HepG2 (cell line): Measurements from ENCODE around the gene LAPTM4A. TPM values are rescaled to one million over a fixed set of nuclear protein-coding genes. Genes with fewer than 3 reads are reported as not detected.

Source experiments
- ATAC-seq: fragments of 200-7000 bp; cut with Tn5 transposase; 3 replicates; pipeline ENCODE4 v1.9.1; 2020; ENCODE audit warnings: mild to moderate bottlenecking, moderate library complexity
- BruUV-seq: library from RNA; stranded (reverse); fragments of 400-500 nt; replicated peaks from 2 replicates; lab custom pipeline; 2021; lab: Mats Ljungman, UMichigan
- CTCF ChIA-PET: fragments of 300-600 bp; formaldehyde crosslinking; extraction: SDS; loops from one replicate; lab custom pipeline; 2021; ENCODE audit warnings: low total read pairs, inconsistent platforms, low intra/inter-chr PET ratio; lab: Yijun Ruan, JAX
- POLR2A ChIA-PET: fragments of 350-600 bp; sonication (Branson Sonifier 250); formaldehyde crosslinking; loops from one replicate; lab custom pipeline; 2020; ENCODE audit warnings: antibody characterized with exemption, inconsistent platforms; lab: Yijun Ruan, JAX
- DNase-seq: peaks from one replicate; pipeline ENCODE4 v3.0.0-alpha.2; 2015; ENCODE audit warnings: low spot score
- FAIRE-seq: peaks from 3 replicates; lab custom pipeline; 2011; peaks lifted over from hg19 to GRCh38; lab: Jason Lieb, UNC
- H2AFZ ChIP-seq: one replicate; pipeline ENCODE4 v1.6.1; 2011; ENCODE audit warnings: low read length, inconsistent platforms
- H3K27ac ChIP-seq: fragments of 300-600 bp; 3 replicates; pipeline ENCODE4 v1.8.0; 2011; ENCODE audit warnings: mixed run types, mild to moderate bottlenecking, mixed read lengths, low read length, inconsistent platforms; ENCODE audit not compliant: insufficient read depth; ENCODE audit errors: extremely low read length
- H3K27me3 ChIP-seq, 2 experiments: fragments of 200-600 bp in 1 of 2; 2 replicates in 1 of 2; 3 replicates in 1 of 2; pipeline versions ENCODE4 v1.6.0 to v1.8.0; 2011; ENCODE audit warnings: low read length in 2 of 2, mild to moderate bottlenecking in 2 of 2, moderate library complexity in 2 of 2, inconsistent platforms in 1 of 2; ENCODE audit not compliant: insufficient read depth in 2 of 2, control insufficient read depth in 1 of 2
- H3K36me3 ChIP-seq, 2 experiments: fragments of 200-600 bp in 1 of 2; replicated peaks in 1 of 2; 2 replicates in 1 of 2; 3 replicates in 1 of 2; pipeline versions ENCODE4 v1.5.1 to v1.8.0; 2011; ENCODE audit warnings: low read length in 2 of 2, inconsistent platforms in 1 of 2; ENCODE audit not compliant: insufficient read depth in 2 of 2, control insufficient read depth in 1 of 2
- H3K4me1 ChIP-seq: 2 replicates; pipeline ENCODE4 v1.5.1; 2012; ENCODE audit warnings: low read length, inconsistent platforms; ENCODE audit not compliant: insufficient read depth
- H3K4me2 ChIP-seq: 2 replicates; pipeline ENCODE4 v1.6.0; 2011; ENCODE audit warnings: low read depth, low read length, inconsistent platforms
- H3K4me3 ChIP-seq, 3 experiments: fragments of 200-600 bp in 1 of 3; sonication (generic), shearing (Covaris generic) in 1 of 3; replicated peaks in 1 of 3; 2 replicates each; pipeline ENCODE4 v1.5.1; 2011 to 2016; ENCODE audit warnings: low read length in 3 of 3, inconsistent platforms in 2 of 3, low read depth in 2 of 3, mild to moderate bottlenecking in 2 of 3, control low read depth in 1 of 3, mixed read lengths in 1 of 3; ENCODE audit not compliant: insufficient read depth in 1 of 3
- H3K79me2 ChIP-seq: one replicate; pipeline ENCODE4 v1.6.1; 2011; ENCODE audit warnings: low read length, inconsistent platforms; ENCODE audit not compliant: insufficient read depth
- H3K9ac ChIP-seq: 2 replicates; pipeline ENCODE4 v1.6.0; 2011; ENCODE audit warnings: mild to moderate bottlenecking, low read depth, low read length, inconsistent platforms; ENCODE audit not compliant: insufficient read depth
- H3K9me3 ChIP-seq: 2 replicates; pipeline ENCODE4 v1.5.1; 2012; ENCODE audit warnings: mild to moderate bottlenecking, low read length
- H4K20me1 ChIP-seq: 2 replicates; pipeline ENCODE4 v1.6.0; 2011; ENCODE audit warnings: inconsistent platforms, mild to moderate bottlenecking, low read length, moderate library complexity; ENCODE audit not compliant: insufficient read depth
- AKAP8 ChIP-seq: sonication (generic); formaldehyde crosslinking; IDR thresholded peaks from 2 replicates; pipeline ENCODE4 v1.5.1; 2020; ENCODE audit warnings: mild to moderate bottlenecking, missing genetic modification reagents
- ASH2L ChIP-seq: fragments of 300-600, 200-600 bp; sonication (generic); IDR thresholded peaks from 2 replicates; pipeline ENCODE4 v1.7.0; 2017; ENCODE audit warnings: low read depth, mild to moderate bottlenecking, moderate library complexity, mixed read lengths, low read length; ENCODE audit not compliant: insufficient read length
- HOXA5 ChIP-seq: sonication (generic); formaldehyde crosslinking; IDR thresholded peaks from 2 replicates; pipeline ENCODE4 v1.4.0; 2020; ENCODE audit warnings: missing genetic modification reagents
- MLLT10 ChIP-seq: sonication (generic); formaldehyde crosslinking; IDR thresholded peaks from 2 replicates; pipeline ENCODE4 v1.4.0; 2020; ENCODE audit warnings: missing genetic modification reagents
- TRIM24 ChIP-seq: sonication (generic); formaldehyde crosslinking; IDR thresholded peaks from 2 replicates; pipeline ENCODE4 v1.8.0; 2022; ENCODE audit warnings: mild to moderate bottlenecking, missing genetic modification reagents
- ZBED4 ChIP-seq: sonication (generic); formaldehyde crosslinking; IDR thresholded peaks from 2 replicates; pipeline ENCODE4 v1.4.0; 2020; ENCODE audit warnings: missing genetic modification reagents, borderline replicate concordance
- ZNF264 ChIP-seq: sonication (generic); formaldehyde crosslinking; IDR thresholded peaks from 2 replicates; pipeline ENCODE4 v1.4.0; 2020; ENCODE audit warnings: missing genetic modification reagents
- ZNF496 ChIP-seq: sonication (generic); formaldehyde crosslinking; IDR thresholded peaks from 2 replicates; pipeline ENCODE4 v1.8.1; 2023; ENCODE audit warnings: mild to moderate bottlenecking, moderate library complexity, missing genetic modification reagents; ENCODE audit not compliant: insufficient replicate concordance
- ZNF512B ChIP-seq: sonication (generic); formaldehyde crosslinking; IDR thresholded peaks from 2 replicates; pipeline ENCODE4 v1.5.1; 2020; ENCODE audit warnings: missing genetic modification reagents, mild to moderate bottlenecking, borderline replicate concordance
- ZNF891 ChIP-seq: sonication (generic); formaldehyde crosslinking; IDR thresholded peaks from 2 replicates; pipeline ENCODE4 v1.5.0; 2020; ENCODE audit warnings: mild to moderate bottlenecking, missing genetic modification reagents
- WGBS: methylation state at CpG from one replicate; pipeline ENCODE4 v1.1.6; 2017; ENCODE audit warnings: low lambda C conversion rate; 5-methylcytosine and 5-hydroxymethylcytosine counted together
- in situ Hi-C: cut with HindIII; loops from 2 replicates; pipeline ENCODE4 v1.10.0; 2017; ENCODE audit warnings: low pct_unique_long_range_greater_than_20kb; ENCODE audit not compliant: extremely low pct_ligation_motif_present
- intact Hi-C: fragments of 100-400 bp; cut with micrococcal nuclease; formaldehyde crosslinking; loops from one replicate; pipeline ENCODE4 v1.10.0; 2022; ENCODE audit not compliant: unreplicated experiment
- polyA plus RNA-seq, 8 experiments: library from polyadenylated mRNA; depleted of rRNA in 3 of 8; stranded (reverse) in 7 of 8; unstranded in 1 of 8; fragments of >200 nt; fragmentation: Illumina TruSeq in 4 of 8; extraction: Trizol in 4 of 8; gene quantifications; 2 replicates each; pipeline versions ENCODE4 v1.2.1 to v1.2.3, GENCODE V29; 2011 to 2016; ENCODE audit warnings: low read depth in 4 of 8, missing spikeins in 1 of 8, mixed read lengths in 1 of 8; ENCODE audit not compliant: insufficient read depth in 1 of 8
- total RNA-seq, 5 experiments: library from RNA; depleted of rRNA; stranded (reverse); fragments of >200 nt; fragmentation: Illumina TruSeq; extraction: Trizol; gene quantifications; 2 replicates each; pipeline ENCODE4 v1.2.3, GENCODE V29; 2016; ENCODE audit warnings: low read depth in 1 of 5
- TF ChIP-seq, protein P1 (sequence below): sonication (generic); formaldehyde crosslinking; IDR thresholded peaks from 2 replicates; pipeline ENCODE4 v1.5.0; 2020; ENCODE audit warnings: missing genetic modification reagents
- TF ChIP-seq, protein P2 (sequence below): sonication (generic); formaldehyde crosslinking; IDR thresholded peaks from 2 replicates; pipeline ENCODE4 v1.4.0; 2020; ENCODE audit warnings: missing genetic modification reagents, mild to moderate bottlenecking, borderline replicate concordance

LAPTM4A gene
- total and polyA plus RNA-seq, 2 of the 13 experiments (the other 11 are each of a cell fraction or from before 2014, with no cell fraction given), result 116 to 558 TPM

DNA sequence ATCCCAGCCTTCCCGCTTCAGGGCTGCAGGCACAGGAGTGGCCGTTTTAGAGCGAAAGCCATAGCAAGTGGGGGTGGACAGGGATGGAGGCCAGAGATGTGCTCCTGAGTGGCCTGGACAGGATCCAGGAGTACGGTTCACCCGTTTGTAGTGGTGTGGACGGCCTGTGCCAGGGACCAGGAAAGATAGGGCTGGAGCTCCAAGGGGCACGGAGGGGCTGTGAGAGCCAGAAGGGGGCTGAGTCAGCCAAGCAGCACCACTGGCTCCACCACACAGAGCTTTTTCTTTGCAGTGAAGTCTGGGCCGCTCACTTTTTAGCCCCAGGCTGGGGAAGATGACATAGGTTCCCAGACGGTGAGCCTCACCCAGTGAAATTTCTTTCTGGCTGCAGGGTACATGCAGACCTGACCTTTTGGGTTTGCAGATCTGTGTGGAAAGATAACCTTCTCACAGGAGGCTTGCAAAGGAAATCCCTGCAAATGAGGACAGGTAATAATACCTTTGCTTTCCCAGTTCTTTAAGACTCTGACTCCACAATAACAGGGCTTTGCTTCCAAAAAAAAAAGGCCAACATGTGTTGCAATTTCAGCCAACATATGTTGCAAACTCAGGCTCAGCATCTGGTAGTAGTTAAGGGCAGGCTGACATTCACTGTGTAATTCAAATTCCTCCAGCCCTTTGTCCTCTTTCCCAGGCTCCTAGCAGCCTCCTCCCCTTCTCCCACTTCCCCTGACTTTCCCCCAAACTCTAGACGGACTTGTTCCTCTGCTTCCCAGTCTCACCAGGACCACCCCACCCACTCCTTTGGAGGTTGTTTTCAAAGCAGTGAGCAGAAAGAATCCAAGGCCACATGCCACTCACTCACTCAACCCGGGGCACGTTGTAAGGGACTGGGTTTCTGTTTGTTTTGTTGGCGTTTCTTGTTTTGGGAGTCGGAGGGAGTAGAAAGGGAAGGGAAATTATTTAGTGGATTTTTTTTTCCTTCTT lies 20.3 kb upstream of the LAPTM4A start:
- H2AFZ ChIP-seq, result peak overlapping the region; percentile 73
- DNase-seq (peak; percentile 71), ATAC-seq (peak; percentile 85), FAIRE-seq (peak; percentile 88)
- H3K27ac ChIP-seq, result peak overlapping the region; percentile 34
- peaks cover 67% of the 10 kb centered on the region for H3K4me1 ChIP-seq
- H3K79me2 ChIP-seq, result no peaks in the 10 kb centered on the region
- H3K9me3 ChIP-seq, result no peaks in the 10 kb centered on the region
- peak overlapping the region; percentile 50 to 60 (median 51) for H3K4me3 ChIP-seq
- H3K27me3 ChIP-seq, result no peaks in the 10 kb centered on the region; a peak in 1 of 5 replicates
- ChIA-PET POLR2A (interaction anchor here (0.7 to 6.4 kb wide), 4 partner anchors 9 to 1511 kb away, joined by 3 to 45 read pairs (median 4); partner anchors contain the start of gene LAPTM4A), CTCF (interaction anchor here (1.3 kb wide), 1 partner anchor 22 kb away, joined by 3 read pairs; no protein-coding TSS in a partner anchor)
- 14% methylated on average over 14 of the region's 14 CpGs for WGBS
- no peaks in the 10 kb centered on the region for H3K36me3 ChIP-seq
- no TSS peak for BruUV-seq
- intact Hi-C loops (no loop called here), in situ Hi-C loops (no loop called here)
- peak overlapping the region; percentile 87 for H3K4me2 ChIP-seq
- peak overlapping the region; percentile 45 for H3K9ac ChIP-seq
- H4K20me1 ChIP-seq, result no peaks in the 10 kb centered on the region
- peak; percentile 45; the same call in 1 of the 2 replicates for TF ChIP-seq HOXA5 (CRISPR knock-in tag)
- TF ChIP-seq, protein P1, sequence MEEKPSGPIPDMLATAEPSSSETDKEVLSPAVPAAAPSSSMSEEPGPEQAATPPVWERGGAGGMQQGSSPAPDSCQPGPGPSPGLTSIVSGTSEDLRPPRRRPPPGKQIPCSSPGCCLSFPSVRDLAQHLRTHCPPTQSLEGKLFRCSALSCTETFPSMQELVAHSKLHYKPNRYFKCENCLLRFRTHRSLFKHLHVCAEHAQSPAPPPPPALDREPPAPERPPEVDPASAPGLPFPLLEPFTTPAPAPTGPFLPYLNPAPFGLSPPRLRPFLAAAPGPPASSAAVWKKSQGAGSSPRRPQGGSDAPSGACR (CRISPR knock-in tag), result 0 out of 2 replicates have a peak, but pooled peaks have one; percentile 63
- 0 out of 2 replicates have a peak, but pooled peaks have one; percentile 10 for TF ChIP-seq ZNF264 (CRISPR knock-in tag)
- TF ChIP-seq ZBED4 (CRISPR knock-in tag), result peak; percentile 19; the same call in 1 of the 2 replicates
- 0 out of 2 replicates have a peak, but pooled peaks have one; percentile 49 for TF ChIP-seq ZNF512B (CRISPR knock-in tag)
- TF ChIP-seq MLLT10 (CRISPR knock-in tag), result no peak
- TF ChIP-seq ZNF891, result 0 out of 2 replicates have a peak, but pooled peaks have one; percentile 37
- TF ChIP-seq AKAP8 (CRISPR knock-in tag), result 0 out of 2 replicates have a peak, but pooled peaks have one; percentile 12
- no peak for TF ChIP-seq ZNF496 (CRISPR knock-in tag)
- TF ChIP-seq ASH2L, result peak; percentile 41
- TF ChIP-seq, protein P2, sequence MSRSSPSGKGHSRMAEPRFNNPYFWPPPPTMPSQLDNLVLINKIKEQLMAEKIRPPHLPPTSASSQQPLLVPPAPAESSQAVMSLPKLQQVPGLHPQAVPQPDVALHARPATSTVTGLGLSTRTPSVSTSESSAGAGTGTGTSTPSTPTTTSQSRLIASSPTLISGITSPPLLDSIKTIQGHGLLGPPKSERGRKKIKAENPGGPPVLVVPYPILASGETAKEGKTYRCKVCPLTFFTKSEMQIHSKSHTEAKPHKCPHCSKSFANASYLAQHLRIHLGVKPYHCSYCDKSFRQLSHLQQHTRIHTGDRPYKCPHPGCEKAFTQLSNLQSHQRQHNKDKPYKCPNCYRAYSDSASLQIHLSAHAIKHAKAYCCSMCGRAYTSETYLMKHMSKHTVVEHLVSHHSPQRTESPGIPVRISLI (CRISPR knock-in tag), result peak; percentile 80; the same call in 1 of the 2 replicates
- TF ChIP-seq TRIM24 (CRISPR knock-in tag), result no peak
